NCI-H1092 (cell line): Measurements from ENCODE around the gene PRDM11.
A peak's percentile ranks its signal among the peaks of the same experiment; 100 is the strongest.

Experiments used
- DNase-seq: peaks from one replicate; lab custom pipeline; 2025; lab: John Stamatoyannopoulos, UW

The PRDM11 gene

DNA sequence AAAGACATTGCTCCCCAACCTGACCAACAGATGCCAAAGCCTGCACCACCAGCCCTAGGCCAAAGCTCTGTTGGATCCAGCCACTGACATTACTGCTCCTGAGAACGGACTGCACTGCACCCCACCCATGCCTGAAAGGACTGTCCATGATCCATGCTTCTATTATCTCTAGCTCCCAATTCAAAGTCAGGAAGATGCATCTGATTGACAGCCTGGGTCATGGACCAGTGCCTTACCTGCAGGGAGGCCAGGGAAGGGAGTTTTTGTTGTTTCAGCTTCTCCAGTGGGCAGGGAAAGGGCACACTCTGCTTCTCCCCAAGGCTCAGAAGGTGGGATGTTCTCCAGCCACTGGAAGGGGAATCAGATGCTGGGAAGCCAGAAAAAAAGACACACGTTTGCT, 4.8 kb upstream of the PRDM11 start:
- DNase-seq = no peak

GRCh38 chr11:45142241-45143055, 4.0 kb upstream of the PRDM11 start:
- DNase-seq = no peak

DNA sequence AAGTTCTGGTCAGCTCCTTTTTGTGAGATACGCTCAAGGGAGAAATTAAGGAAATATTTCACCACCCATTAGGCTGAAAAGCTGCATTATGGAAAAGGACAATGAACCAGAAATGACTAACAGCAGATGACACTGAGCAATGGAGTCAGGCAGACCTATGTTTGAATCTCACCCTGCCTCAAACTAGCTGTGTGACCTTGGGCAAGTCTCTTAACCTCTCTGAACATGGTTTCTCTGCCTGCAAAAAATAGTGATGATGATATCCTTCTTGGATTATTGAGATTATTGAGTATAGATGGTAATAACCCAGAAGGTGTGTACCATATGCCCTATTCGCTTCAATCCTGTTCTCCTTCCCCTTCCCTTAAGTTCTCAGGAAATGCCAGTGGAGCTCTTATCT, 2.9 kb upstream of the PRDM11 start:
- DNase-seq = no peak

DNA sequence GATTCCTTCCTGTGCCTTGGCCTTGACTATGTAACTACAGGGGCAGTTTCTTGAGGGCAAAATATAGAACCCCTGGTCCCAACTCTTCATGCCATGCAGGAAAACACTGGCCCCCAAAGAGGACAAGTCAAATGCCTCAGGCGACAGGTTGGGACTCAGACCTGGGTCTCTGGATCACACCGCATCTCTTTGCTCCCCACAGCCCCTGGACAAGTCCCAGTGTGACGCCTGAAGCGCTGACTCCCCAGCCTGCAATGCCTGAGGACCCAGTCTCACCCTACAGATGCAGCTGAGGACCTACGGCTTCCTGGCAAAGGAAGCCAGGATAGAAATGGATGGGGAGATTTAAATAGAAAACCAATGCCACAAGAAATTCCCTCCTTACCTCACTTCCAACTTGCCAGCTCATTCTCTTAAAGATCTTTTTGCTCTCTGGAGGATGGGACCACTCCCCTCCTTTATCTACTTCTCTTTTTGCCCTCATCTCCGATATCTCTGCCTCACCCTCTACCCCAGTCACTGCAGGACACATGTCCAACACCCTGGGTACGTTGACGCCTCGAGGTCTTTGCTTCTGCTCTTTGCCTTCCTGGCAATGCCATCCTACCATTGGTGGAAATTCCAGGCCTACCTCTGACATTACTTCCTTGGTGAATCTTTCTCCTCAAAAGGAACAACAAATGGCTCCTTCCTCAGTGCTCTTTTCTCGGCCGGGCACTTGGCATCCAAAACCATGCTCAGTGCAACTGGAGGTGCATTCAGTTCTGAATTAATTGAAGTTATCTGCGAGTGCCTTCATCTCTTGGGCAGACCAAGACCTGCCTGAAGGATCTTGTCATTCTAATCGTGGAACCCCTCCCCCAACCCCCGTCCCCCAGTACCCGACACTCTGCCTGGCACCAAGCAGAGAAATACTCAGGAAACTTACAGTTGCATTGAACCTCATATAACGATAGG, 2.0 kb upstream of the PRDM11 start:
- no peak for DNase-seq

- DNase-seq = no peak
These were observed 1.4 kb upstream of the PRDM11 start for GRCh38 chr11:45145083-45145378.

DNA sequence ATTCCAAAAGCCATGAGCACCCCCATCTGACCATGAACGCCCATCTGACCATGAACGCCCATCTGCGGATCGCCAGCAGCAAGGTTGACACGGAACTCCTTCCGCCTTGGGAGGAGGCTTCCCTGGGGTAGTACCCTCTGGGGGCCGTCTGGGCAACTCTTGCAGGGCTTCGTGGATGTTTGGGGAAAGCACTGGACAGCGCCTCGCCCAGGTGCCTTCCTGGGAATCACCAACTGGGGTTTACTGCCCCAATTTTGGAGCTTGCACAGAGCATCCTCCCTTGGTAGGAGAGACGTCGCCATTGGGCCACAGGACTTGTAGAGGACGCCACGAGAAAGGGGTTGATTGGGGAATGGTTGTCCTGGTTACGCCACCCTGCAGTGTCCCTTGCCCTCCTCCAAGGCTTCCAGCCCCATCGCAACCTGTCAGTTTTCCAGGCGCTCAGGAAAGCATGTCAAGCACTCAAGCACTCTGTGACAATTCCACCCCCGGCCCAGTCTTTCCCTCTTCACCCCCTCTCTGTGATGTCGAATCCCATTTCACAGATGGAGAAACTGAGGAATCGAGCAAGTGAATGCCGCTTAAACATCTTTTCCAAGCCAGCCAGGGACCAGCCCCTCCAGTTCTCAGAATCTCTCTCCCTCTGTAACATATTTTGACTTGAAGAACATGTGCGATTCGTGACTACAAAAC, 914 bp upstream of the PRDM11 start:
- no peak for DNase-seq

DNA sequence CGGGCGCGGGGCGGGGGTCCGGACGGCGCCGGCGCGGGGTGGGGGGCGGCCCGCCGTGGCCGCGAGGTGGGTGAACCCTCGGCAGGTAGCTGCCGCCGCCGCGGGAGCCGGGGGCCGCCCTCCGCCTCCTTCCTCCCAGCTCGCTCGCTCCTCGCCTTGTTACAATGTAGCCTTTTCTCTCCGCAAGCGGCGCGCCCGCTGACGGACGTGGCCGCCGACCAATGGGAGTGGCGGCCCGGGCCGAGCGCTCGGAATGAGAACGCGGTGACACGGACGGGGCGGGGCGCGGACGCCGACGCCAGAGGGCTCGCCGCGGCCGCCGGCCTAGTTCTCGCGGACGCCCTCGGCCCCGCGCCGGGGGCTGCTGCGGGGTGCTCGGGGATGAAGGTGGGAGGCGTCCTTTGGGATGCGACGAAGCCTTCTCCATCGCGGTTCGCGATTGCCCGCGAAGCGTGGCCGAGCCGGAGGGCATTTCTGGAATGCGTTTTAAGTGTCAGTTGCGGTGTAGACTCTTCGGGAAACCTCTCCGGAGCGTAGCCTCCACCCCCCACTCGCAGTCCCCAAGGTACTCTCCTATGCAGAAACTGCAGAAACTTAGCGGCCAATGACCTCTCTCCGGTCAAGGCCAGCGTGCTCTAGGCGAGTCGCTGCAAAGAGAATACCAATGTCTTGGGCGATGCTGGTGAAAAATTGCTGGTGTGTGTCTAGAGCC, 734 bp downstream of the PRDM11 start:
- DNase-seq = peak; percentile 93

DNA sequence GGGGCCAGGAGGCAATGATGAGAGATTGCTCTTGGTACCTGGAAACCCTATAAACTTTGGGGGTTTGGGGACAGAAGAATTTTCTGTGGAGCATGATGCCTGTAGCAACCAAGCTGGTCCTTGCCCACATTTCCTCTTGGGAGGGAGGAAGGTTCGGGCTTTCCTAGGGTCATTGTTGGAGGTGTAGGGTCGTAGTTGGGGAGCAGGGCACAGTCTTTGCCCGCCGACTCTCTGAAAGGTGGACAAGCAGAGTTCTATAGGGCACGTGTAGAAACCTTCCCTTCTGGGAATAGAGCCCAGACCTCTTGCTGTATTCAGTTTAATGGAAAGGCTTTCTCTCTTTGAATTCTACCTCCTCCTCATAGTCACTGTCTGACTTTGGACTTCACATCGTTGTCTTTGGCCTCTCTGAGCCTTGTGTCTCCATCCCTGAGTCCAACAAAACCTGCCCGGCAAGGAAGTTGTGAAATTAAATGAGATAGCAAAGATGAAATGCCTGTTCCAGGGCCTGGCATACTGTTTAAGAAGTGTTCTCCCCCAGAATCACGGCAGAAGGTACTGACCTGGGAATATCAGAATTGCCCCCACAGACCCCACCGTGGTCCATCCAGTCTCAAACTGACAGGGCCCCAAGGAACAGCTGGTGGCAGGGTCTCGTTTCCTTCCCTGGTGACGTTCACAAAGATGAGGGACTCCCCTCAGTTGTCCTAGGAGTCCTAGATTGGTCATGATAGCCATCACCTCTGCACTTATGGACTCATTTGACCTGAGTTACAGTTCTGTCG, 1.6 kb downstream of the PRDM11 start:
- no peak for DNase-seq

DNA sequence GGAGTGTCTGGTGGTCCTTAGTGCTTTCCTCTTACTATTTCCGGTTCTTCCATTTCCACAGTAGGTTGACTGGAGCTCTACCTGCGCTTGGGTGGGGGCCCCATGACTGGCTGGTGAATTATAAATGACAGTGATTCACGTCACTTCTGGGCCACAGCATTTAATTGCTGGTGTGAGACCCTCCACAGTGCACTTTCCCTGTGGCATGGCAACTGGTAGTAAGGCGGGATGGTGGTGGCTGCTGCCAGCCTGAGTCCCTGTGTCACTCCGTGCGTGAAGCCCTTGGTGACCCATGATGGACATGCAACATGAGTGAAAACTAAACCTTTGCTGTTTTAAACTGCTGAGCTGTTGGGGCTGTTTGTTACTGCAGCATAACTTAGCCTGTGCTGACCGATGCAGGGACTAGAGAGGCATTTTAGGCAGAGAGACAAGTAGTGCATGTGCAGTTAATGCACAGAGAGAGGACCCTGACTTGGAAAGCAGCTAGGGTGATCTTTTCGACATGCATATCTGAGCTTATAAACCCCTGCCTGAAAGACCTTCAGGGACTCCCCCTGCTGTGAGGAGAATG, 3.1 kb downstream of the PRDM11 start:
- DNase-seq = no peak

GRCh38 chr11:45150301-45150700, 3.9 kb downstream of the PRDM11 start:
- DNase-seq = no peak

DNA sequence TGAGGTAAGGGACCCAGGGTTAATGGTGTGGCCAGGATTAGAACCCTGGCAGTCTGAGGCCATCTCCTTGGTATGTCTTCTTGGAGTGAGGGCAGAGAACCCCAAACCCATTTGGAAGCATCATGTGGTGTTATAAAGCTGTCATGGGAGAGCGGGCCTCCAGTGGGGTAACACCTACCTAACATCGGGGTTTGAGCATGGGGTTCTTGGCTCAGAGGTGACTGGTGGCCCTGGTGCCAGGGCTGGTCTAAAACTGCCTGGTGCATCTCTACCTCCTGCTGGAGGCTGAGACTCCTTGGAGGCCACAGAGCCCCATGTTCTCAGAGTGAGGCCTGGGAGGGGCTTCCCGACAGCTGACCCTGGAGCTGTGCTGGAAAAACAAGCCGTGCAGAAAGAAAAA, 4.5 kb downstream of the PRDM11 start:
- no peak for DNase-seq

DNA sequence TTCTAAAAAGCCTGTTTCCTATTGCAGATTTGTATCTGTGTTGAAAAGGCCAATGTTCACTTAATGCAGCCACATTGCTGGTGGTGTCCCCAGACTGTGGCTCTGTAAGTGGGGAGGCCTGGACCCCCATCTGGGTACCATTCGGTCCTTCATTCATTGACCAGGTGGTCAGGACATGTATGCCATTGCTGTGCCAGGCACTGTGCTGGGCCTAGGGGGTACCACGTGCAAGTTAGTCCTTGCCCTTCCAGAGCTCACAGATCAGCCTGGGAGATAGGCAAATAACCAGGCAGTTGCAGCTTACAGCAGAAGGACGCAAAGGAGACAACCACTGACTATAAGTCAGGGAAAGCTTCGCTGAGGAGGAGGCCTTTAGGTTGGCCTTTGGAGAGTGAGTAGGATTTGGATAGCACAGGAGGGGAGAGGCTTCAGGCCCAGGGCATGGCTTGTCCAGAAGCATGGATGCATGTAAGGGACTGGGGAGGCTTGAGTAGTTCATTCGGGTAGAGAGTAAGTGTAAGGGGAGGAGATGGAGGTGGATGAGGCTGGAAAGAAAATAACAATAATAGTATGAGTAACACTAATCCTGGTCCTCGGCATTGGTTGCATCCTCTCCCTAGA, 5.0 kb downstream of the PRDM11 start:
- no peak for DNase-seq

GRCh38 chr11:45152740-45153595, 6.5 kb downstream of the PRDM11 start:
- no peak for DNase-seq

- DNase-seq = no peak
These were observed 7.8 kb downstream of the PRDM11 start for GRCh38 chr11:45154276-45154675.

GRCh38 chr11:45155058-45155551, 8.7 kb downstream of the PRDM11 start:
- no peak for DNase-seq

- DNase-seq = no peak
These were observed 9.3 kb downstream of the PRDM11 start for GRCh38 chr11:45155627-45156180.

- DNase-seq = no peak
These were observed 9.8 kb downstream of the PRDM11 start for GRCh38 chr11:45156201-45156600.

- no peak for DNase-seq
These were observed 10.3 kb downstream of the PRDM11 start for GRCh38 chr11:45156741-45157140.
